Thyroid gland (tissue), 4 donors: Measurements from ENCODE around the gene SNED1. TPM values are rescaled to one million over a fixed set of nuclear protein-coding genes. Genes with fewer than 3 reads are reported as not detected.
"Not testable (repeated sequence)": the region's sequence is repeated elsewhere in the genome, so short reads cannot be mapped to it uniquely, and the experiment has no call there.

Experiments used
- DNase-seq, 2 donors: peaks; one replicate each; pipeline ENCODE4 v3.0.0-alpha.2; 2019
- H3K27ac ChIP-seq, 3 donors: fragments of 200-600 bp; sonication (generic); 1 replicate in 2 of 3; 2 replicates in 1 of 3; pipeline ENCODE4 v1.5.1; 2016 to 2019; ENCODE audit warnings: mild to moderate bottlenecking in 1 of 3, moderate library complexity in 1 of 3
- H3K27me3 ChIP-seq: fragments of 200-600 bp; sonication (generic); one replicate; pipeline ENCODE4 v1.5.1; 2019
- H3K36me3 ChIP-seq, 2 donors: fragments of 200-600 bp; sonication (generic); one replicate each; pipeline ENCODE4 v1.5.1; 2016 to 2019
- H3K4me1 ChIP-seq, 2 donors: fragments of 200-600 bp; sonication (generic); one replicate each; pipeline ENCODE4 v1.5.1; 2017 to 2019
- H3K4me3 ChIP-seq, 3 donors: fragments of 200-600 bp; sonication (generic); replicated peaks in 1 of 3; 1 replicate in 2 of 3; 2 replicates in 1 of 3; pipeline ENCODE4 v1.5.1; 2016; ENCODE audit warnings: mild to moderate bottlenecking in 1 of 3
- H3K9me3 ChIP-seq: fragments of 200-600 bp; sonication (generic); one replicate; pipeline ENCODE4 v1.5.1; 2017
- POLR2A ChIP-seq, 2 donors: fragments of 450-650 bp; IDR thresholded peaks; one replicate each; pipeline ENCODE4 v1.6.1; 2017; ENCODE audit warnings: antibody characterized with exemption in 2 of 2, mild to moderate bottlenecking in 2 of 2, moderate library complexity in 1 of 2
- WGBS, 2 donors: methylation state at CpG; one replicate each; pipeline ENCODE4 v1.1.5; 2017; 5-methylcytosine and 5-hydroxymethylcytosine counted together
- intact Hi-C: fragments of 100-400 bp; cut with DNase I; formaldehyde crosslinking; loops from one replicate; pipeline ENCODE4 v1.15.1; 2023
- total RNA-seq, 4 donors: library from RNA; depleted of rRNA; stranded (reverse); fragments of >200 nt; gene quantifications; one replicate each; pipeline ENCODE4 v1.2.3, GENCODE V29; 2016
- TF ChIP-seq, protein P1 (sequence below), 6 experiments: fragments of 200-600 bp in 3 of 6; fragments of 450-650 bp in 3 of 6; sonication (generic) in 3 of 6; IDR thresholded peaks; one replicate each; pipeline ENCODE4 v1.5.1; 2016 to 2019; ENCODE audit warnings: antibody characterized with exemption in 6 of 6, mild to moderate bottlenecking in 2 of 6, inconsistent platforms in 1 of 6, moderate library complexity in 1 of 6

The SNED1 gene
- total RNA-seq, 4 donors from 2014 or later: 47.7 to 122 (median 68.7) TPM

GRCh38 chr2:241091201-241091600 lies 92.8 kb downstream of the SNED1 start:
- intact Hi-C loops: no loop called here
- peak in 1 of 2 donors; percentile 13 for TF ChIP-seq POLR2A (IDR thresholded peaks at IDR 0.05)
- TF ChIP-seq, protein P1, sequence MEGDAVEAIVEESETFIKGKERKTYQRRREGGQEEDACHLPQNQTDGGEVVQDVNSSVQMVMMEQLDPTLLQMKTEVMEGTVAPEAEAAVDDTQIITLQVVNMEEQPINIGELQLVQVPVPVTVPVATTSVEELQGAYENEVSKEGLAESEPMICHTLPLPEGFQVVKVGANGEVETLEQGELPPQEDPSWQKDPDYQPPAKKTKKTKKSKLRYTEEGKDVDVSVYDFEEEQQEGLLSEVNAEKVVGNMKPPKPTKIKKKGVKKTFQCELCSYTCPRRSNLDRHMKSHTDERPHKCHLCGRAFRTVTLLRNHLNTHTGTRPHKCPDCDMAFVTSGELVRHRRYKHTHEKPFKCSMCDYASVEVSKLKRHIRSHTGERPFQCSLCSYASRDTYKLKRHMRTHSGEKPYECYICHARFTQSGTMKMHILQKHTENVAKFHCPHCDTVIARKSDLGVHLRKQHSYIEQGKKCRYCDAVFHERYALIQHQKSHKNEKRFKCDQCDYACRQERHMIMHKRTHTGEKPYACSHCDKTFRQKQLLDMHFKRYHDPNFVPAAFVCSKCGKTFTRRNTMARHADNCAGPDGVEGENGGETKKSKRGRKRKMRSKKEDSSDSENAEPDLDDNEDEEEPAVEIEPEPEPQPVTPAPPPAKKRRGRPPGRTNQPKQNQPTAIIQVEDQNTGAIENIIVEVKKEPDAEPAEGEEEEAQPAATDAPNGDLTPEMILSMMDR (IDR thresholded peaks at IDR 0.05): no peak
- Histone ChIP-seq H3K27me3 (no peaks in the 10 kb centered on the region), H3K9me3 (no peaks in the 10 kb centered on the region), H3K4me3 (no peak overlapping the region), H3K36me3 (peaks cover 43 to 47% of the 10 kb centered on the region in 2 donors), H3K27ac (peak overlapping the region; percentile 88 to 98 (median 97)), H3K4me1 (peaks cover 39 to 61% of the 10 kb centered on the region in 2 donors)
- WGBS, 2 donors: 43 to 56% methylated on average over 10 of the region's 10 CpGs
- peak in 1 of 2 donors; percentile 24 for DNase-seq

DNA sequence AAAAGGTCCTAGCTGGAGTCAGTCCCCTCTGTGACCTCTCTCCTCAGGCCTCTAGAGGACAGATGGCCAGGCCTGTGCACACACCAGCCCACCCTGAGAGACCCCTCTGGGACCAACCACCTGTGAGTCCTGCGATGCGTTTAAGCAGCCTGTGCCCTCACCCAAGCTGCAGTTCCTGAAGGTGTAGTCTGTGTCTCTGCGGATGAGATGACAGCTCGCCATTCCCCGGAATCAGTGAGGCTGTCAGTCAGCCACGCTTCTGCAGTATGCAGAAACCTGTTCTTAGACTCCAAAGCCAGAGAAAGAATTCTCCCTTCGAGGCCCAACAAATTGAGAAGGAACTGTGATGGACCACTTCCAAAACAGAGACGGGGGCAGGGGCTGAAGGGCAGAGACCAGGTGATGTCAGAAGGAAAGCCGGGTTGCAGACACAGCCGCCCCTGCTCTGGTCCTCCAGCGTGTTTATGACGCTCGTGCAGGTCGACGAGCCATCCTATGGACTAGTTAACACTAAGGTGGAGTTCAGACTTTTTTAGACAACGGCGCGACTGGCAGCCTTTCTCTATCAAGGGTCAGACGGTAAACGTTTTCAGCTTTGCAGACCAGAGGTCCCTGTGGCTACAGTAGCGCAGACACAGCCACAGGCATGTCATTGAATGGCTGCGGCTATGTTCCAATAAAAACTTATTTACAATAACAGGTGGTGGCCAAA lies 93.5 kb downstream of the SNED1 start:
- peak overlapping the region; percentile 88 to 98 (median 97) for H3K27ac ChIP-seq
- TF ChIP-seq, protein P1 (IDR thresholded peaks at IDR 0.05): no peak
- peak in 1 of 2 donors; percentile 13 for TF ChIP-seq POLR2A (IDR thresholded peaks at IDR 0.05)
- DNase-seq: peak in 1 of 2 donors; percentile 51
- H3K36me3 ChIP-seq: peaks cover 41 to 42% of the 10 kb centered on the region in 2 donors
- 68 to 72% methylated on average over 22 of the region's 22 CpGs for WGBS, 2 donors
- H3K4me1 ChIP-seq: peaks cover 39 to 62% of the 10 kb centered on the region in 2 donors
- no peaks in the 10 kb centered on the region for H3K9me3 ChIP-seq
- H3K27me3 ChIP-seq: no peaks in the 10 kb centered on the region
- H3K4me3 ChIP-seq: no peak overlapping the region
- intact Hi-C loops: no loop called here

DNA sequence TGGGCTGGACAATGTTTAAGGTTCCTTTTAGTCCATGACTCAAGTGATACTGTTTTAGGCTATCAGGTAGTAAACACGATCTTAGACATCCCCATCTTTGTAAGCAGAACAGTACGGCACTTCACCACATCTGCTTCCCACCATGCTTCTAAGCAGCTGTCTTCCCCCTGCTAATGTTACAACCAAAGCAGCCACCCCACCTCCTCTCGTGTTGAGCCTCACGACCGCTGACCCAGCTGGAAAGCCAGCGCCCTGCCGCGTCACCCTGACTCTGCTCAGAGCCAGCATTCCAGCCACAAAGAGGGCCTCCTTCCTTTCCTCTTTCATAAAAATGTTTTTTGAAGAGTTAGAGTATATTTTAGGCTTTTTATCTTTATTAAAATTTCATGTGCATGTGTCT lies 94.3 kb downstream of the SNED1 start:
- Histone ChIP-seq H3K4me3 (no peak overlapping the region), H3K36me3 (peaks cover 34 to 37% of the 10 kb centered on the region in 2 donors), H3K27ac (peak overlapping the region; percentile 88 to 98 (median 97)), H3K4me1 (peaks cover 39 to 62% of the 10 kb centered on the region in 2 donors), H3K27me3 (no peaks in the 10 kb centered on the region), H3K9me3 (no peaks in the 10 kb centered on the region)
- intact Hi-C loops: no loop called here
- TF ChIP-seq, protein P1 (IDR thresholded peaks at IDR 0.05): no peak
- TF ChIP-seq POLR2A (IDR thresholded peaks at IDR 0.05): no peak
- 74 to 79% methylated on average over 8 of the region's 8 CpGs for WGBS, 2 donors
- DNase-seq: peak; percentile 49 to 66

DNA sequence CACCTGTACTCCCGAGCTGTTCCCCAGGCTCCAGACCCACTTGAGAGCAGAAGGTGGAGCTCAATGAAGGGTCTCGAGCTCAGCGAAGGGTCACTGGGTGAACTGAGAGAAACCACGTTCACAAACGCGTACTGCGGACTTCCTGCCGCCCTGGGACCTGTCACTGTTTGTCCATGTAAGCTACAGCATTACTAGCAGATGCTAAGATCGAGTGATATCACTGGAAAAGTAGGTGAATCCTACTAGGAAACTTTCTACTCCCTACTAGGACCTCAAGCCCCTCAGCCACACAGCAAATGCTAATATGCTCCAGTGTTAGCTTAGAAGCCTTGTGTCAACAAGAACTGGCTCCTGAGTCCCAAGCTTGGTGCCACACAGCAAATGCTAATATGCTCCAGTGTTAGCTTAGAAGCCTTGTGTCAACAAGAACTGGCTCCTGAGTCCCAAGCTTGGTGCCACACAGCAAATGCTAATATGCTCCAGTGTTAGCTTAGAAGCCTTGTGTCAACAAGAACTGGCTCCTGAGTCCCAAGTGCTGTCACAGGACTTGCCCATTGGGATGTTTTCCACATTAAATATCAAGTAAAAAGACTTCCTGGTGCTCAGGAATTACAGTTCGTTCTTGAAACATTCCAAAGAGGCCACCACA lies 94.8 kb downstream of the SNED1 start:
- H3K36me3 ChIP-seq: peaks cover 28 to 31% of the 10 kb centered on the region in 2 donors
- peak; percentile 79 to 80 for DNase-seq
- TF ChIP-seq POLR2A (IDR thresholded peaks at IDR 0.05): peak in 1 of 2 donors; percentile 44
- H3K4me3 ChIP-seq, intact Hi-C loops, H3K27me3 ChIP-seq, H3K9me3 ChIP-seq: not testable (repeated sequence)
- peaks cover 39 to 62% of the 10 kb centered on the region in 2 donors for H3K4me1 ChIP-seq
- peak overlapping the region; percentile 92 to 98 (median 97) for H3K27ac ChIP-seq
- WGBS, 2 donors: 45 to 49% methylated on average over 10 of the region's 10 CpGs

GRCh38 chr2:241094172-241094571 lies 95.8 kb downstream of the SNED1 start:
- DNase-seq: no peak
- intact Hi-C loops: no loop called here
- Histone ChIP-seq H3K9me3 (no peaks in the 10 kb centered on the region), H3K4me1 (peaks cover 39 to 66% of the 10 kb centered on the region in 2 donors), H3K27ac (peak overlapping the region; percentile 90 to 94 (median 92)), H3K4me3 (no peak overlapping the region), H3K27me3 (no peaks in the 10 kb centered on the region), H3K36me3 (peaks cover 19 to 22% of the 10 kb centered on the region in 2 donors)
- TF ChIP-seq, protein P1 (IDR thresholded peaks at IDR 0.05): no peak
- TF ChIP-seq POLR2A (IDR thresholded peaks at IDR 0.05): no peak
- WGBS, 2 donors: 77 to 89% methylated on average over 7 of the region's 7 CpGs
